T-helper 17 cell (primary cell): ENCODE measurements around the gene ERCC6. TPM values are rescaled to one million over a fixed set of nuclear protein-coding genes. Genes with fewer than 3 reads are reported as not detected.

Source experiments
- ATAC-seq: fragments of 150-1000 bp; cut with Tn5 transposase; 2 replicates; pipeline ENCODE4 v1.10.0; 2021; ENCODE audit warnings: mild to moderate bottlenecking, moderate library complexity
- DNase-seq, 3 donors: peaks; one replicate each; pipeline versions ENCODE4 v3.0.0 to v3.0.0-alpha.2; 2020 to 2021
- H3K9me3 ChIP-seq: one replicate; pipeline ENCODE4 v1.7.0; 2013; ENCODE audit warnings: low read length, mild to moderate bottlenecking; ENCODE audit not compliant: control insufficient read depth, poor library complexity, severe bottlenecking
- H3K27ac Mint-ChIP-seq: one replicate; pipeline ENCODE4 v1.8.0; 2022; ENCODE audit warnings: mild to moderate bottlenecking, moderate library complexity, mixed read lengths
- H3K27me3 Mint-ChIP-seq: one replicate; pipeline ENCODE4 v1.8.0; 2022; ENCODE audit warnings: mixed read lengths
- H3K36me3 Mint-ChIP-seq: one replicate; pipeline ENCODE4 v1.8.0; 2022; ENCODE audit warnings: low read depth, mixed read lengths
- H3K4me1 Mint-ChIP-seq: one replicate; pipeline ENCODE4 v1.8.0; 2022; ENCODE audit warnings: mild to moderate bottlenecking, mixed read lengths
- H3K4me3 Mint-ChIP-seq: one replicate; pipeline ENCODE4 v1.8.0; 2022; ENCODE audit warnings: mild to moderate bottlenecking, moderate library complexity, mixed read lengths
- total RNA-seq, 4 donors: library from RNA in 2 of 4; stranded (reverse) in 2 of 4; gene quantifications; one replicate each; pipeline ENCODE4 v1.2.3 and lab custom pipeline; 2022 to 2026

The ERCC6 gene
- total RNA-seq, 2 donors from 2014 or later: 29.2 to 38.5 TPM

DNA sequence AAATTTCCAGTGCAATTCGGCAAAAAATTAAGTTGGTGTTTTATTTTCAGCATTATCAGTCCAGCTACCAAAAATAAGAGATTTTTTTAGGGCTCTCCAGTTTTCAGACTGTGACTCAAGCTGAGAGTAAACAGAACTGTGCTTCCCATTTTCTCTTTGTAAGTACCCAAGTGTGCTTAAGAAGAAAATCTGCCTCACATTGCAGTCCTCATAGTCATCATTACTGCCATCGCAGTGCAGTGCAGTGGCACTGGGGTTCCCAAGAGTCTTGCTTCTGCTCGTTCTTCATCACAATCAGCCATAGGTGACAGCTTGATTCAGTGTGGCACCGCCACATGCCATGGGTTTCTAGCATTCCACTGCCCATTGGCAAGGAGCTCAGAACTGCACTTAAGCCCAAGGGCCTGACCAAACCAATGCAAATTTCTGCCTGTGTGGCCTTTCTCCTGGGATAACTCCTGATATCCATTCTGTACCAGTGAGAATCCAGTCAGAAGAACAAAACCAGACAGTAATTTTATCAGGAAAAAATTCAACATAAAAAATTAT, 25.6 kb upstream of the ERCC6 start:
- ATAC-seq (no peak), DNase-seq (no peak)
- Mint-ChIP-seq H3K4me1 (no peaks in the 10 kb centered on the region), H3K36me3 (no peaks in the 10 kb centered on the region), H3K27ac (no peak overlapping the region), H3K4me3 (no peak overlapping the region), H3K27me3 (peaks cover 38% of the 10 kb centered on the region)
- H3K9me3 ChIP-seq: no peaks in the 10 kb centered on the region

DNA sequence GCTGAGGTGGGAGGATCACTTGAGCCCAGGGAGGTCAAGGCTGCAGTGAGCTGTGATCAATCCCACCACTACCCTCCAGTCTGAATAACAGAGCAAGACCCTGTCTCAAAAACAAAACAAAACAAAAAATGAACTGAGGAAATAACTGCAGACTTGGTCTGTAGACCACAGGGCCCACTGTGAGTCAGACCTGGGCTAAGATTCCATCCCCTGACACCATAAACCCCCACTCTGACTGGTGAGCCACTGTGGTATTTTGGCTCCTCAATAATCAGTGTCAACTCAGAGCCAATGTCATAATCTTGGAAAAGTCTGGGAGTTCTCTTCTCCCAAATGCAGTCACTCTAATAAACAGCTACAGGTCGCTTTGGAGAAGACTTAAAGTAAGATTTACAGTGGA, 24.0 kb upstream of the ERCC6 start:
- Mint-ChIP-seq H3K27ac (no peak overlapping the region), H3K4me3 (no peak overlapping the region), H3K4me1 (no peaks in the 10 kb centered on the region), H3K36me3 (peaks cover 3% of the 10 kb centered on the region), H3K27me3 (peaks cover 42% of the 10 kb centered on the region)
- DNase-seq: no peak
- H3K9me3 ChIP-seq: no peaks in the 10 kb centered on the region
- ATAC-seq: no peak

DNA sequence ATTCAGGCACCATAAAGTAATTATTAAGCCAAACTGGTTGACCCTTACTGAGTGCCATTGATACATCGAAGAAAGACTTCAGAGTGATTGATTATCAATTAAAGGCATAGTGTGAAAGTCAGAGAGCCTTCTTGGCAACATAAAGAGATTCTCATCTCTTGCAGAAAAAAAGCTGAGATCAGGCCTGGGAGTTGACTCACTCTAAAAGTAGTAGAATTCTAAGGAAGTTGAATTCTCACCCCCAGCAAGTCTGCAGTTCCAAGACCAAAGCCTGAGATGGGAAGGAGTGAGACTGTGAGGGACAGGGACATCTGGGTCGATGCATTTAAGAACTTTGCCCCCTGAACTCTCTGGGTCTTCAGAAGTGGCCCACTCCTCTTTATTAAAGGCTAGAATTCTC, 21.6 kb upstream of the ERCC6 start:
- H3K36me3 Mint-ChIP-seq: peaks cover 3% of the 10 kb centered on the region
- DNase-seq: no peak
- ATAC-seq: no peak
- H3K27ac Mint-ChIP-seq: no peak overlapping the region
- H3K4me3 Mint-ChIP-seq: no peak overlapping the region
- H3K9me3 ChIP-seq: no peaks in the 10 kb centered on the region
- peaks cover 38% of the 10 kb centered on the region for H3K27me3 Mint-ChIP-seq
- no peaks in the 10 kb centered on the region for H3K4me1 Mint-ChIP-seq

DNA sequence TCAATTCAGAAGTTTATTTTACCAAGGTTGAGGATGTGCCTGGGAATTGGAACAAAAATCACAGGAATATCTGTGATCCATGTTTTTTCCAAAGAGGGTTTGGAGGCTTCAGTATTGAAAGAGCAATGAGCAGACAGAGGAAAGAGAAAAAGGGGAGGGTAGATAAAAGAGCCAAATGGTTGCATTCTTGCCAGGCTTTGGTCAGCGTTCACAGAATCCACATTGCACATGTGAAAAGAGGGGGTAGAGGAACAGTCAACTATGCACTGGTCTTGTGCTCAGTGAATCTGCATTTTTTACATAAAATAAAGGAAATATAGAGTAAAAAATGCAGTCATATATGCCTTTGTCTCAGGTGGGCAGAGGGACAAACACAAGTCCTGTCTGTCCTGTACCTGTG, 20.6 kb upstream of the ERCC6 start:
- Mint-ChIP-seq H3K27me3 (peaks cover 38% of the 10 kb centered on the region), H3K4me3 (no peak overlapping the region), H3K36me3 (peaks cover 3% of the 10 kb centered on the region), H3K27ac (no peak overlapping the region), H3K4me1 (no peaks in the 10 kb centered on the region)
- ATAC-seq: no peak
- H3K9me3 ChIP-seq: no peaks in the 10 kb centered on the region
- no peak for DNase-seq

DNA sequence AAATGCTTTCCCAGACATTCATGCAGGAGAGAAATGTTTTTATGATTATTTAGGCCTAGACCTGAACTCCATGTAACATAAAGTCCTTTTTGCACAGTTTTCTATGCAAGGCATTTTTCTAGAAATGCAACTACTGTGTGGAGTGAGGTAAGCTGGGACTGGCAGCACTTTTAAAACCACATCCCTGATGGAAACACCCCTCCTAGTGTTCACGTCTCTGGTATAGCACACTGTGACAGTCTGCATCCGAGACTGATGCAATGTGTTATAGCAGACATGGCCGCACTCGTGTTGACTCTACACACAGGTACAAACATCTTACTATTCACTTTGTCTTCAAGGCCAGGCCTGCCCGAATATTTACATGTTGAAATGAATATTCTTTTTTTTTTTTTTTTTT, 19.3 kb upstream of the ERCC6 start:
- ATAC-seq: no peak
- H3K4me1 Mint-ChIP-seq: no peaks in the 10 kb centered on the region
- DNase-seq: no peak

DNA sequence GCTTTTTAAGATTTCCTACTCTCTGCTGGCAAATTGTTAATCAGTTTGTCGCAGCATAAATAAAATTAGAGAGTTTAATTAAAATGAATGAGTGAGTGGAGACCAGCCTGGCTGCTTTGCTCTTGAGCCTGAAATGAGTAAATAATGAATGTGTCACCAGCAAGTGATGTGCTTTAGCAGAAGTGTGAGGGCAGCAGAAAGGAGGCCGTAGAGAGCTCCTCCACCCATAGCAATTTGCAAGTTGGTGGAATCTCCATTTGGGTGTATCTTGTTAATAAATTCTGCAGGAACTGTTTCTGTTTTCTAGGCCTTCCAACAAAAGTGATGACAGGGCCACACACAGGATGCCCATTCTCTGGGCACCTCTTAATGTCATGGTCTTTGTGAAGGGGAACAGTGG, 18.8 kb upstream of the ERCC6 start:
- Mint-ChIP-seq H3K4me1 (no peaks in the 10 kb centered on the region), H3K27ac (no peak overlapping the region), H3K4me3 (no peak overlapping the region), H3K36me3 (peaks cover 3% of the 10 kb centered on the region), H3K27me3 (peaks cover 37% of the 10 kb centered on the region)
- H3K9me3 ChIP-seq: no peaks in the 10 kb centered on the region
- no peak for ATAC-seq
- no peak for DNase-seq

More for the DNA sequence above, 19.3 kb upstream of the ERCC6 start:
- no peak overlapping the region for H3K4me3 Mint-ChIP-seq
- peaks cover 31% of the 10 kb centered on the region for H3K27me3 Mint-ChIP-seq
- H3K27ac Mint-ChIP-seq: no peak overlapping the region
- peaks cover 3% of the 10 kb centered on the region for H3K36me3 Mint-ChIP-seq
- H3K9me3 ChIP-seq: no peaks in the 10 kb centered on the region

DNA sequence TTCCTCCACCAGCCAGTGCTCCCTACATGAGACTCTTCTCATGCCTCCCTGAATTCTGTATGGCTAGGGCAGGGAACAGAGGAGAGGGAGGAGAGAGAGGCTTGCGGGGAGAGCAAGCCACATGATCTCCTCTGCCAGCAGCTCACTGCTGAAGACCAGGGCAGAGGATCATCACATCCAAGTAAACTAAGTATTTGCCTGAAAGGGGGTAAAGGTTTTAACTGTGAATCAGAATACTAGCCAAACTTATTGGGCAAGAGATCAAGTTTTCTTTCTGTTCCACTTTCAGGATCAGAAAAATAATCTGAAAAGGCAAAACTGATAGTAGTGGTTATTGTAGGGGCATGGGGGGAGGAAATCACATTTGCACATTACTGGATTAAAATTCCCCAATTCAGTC, 17.8 kb upstream of the ERCC6 start:
- H3K4me3 Mint-ChIP-seq: no peak overlapping the region
- no peaks in the 10 kb centered on the region for H3K9me3 ChIP-seq
- no peak for ATAC-seq
- H3K27me3 Mint-ChIP-seq: peaks cover 42% of the 10 kb centered on the region
- DNase-seq: no peak
- H3K4me1 Mint-ChIP-seq: no peaks in the 10 kb centered on the region
- peaks cover 3% of the 10 kb centered on the region for H3K36me3 Mint-ChIP-seq
- H3K27ac Mint-ChIP-seq: no peak overlapping the region

DNA sequence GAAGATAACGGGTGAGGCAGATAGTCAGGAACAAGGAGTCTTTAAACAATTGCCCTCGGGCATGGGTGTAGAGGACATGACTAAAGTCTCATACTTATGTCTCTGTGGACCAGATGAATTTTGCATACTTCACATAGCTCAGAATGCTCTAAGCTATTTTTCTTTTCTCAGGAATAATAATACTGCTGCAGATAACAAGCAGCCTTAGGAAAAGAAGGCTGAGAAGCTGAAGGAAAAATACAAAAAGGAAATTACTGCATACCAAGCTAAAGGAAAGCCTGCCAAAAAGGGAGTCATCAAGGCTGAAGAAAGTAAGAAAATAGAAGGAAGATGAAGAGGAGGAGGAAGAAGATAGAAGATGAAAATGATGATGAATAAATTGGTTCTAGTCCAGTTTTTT, 13.4 kb upstream of the ERCC6 start:
- no peaks in the 10 kb centered on the region for H3K36me3 Mint-ChIP-seq
- DNase-seq (no peak), ATAC-seq (no peak)
- H3K9me3 ChIP-seq: no peaks in the 10 kb centered on the region
- H3K27ac Mint-ChIP-seq: no peak overlapping the region
- H3K27me3 Mint-ChIP-seq: peaks cover 26% of the 10 kb centered on the region
- H3K4me1 Mint-ChIP-seq: no peaks in the 10 kb centered on the region
- H3K4me3 Mint-ChIP-seq: no peak overlapping the region

DNA sequence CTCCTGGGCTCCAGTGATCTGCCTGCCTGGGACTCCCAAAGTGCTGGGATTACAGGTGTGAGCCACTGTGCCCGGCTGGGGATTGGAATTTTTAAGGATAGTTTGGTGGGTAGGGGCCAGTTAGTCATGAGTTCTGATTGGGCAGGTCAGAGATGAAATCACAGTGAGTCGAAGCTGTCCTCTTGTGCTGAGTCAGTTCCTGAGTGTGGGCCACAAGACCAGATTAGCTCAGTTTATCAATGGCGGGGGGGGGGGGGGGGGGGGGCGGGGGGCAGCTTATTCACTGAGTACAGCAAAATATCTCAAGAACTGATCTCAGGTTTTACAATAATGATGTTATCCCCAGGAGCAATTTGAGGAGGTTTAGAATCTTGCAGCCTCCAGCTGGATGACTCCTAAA, 11.6 kb upstream of the ERCC6 start:
- DNase-seq: no peak
- no peaks in the 10 kb centered on the region for H3K36me3 Mint-ChIP-seq
- ATAC-seq: no peak
- H3K9me3 ChIP-seq: no peaks in the 10 kb centered on the region
- no peaks in the 10 kb centered on the region for H3K4me1 Mint-ChIP-seq
- no peak overlapping the region for H3K27ac Mint-ChIP-seq
- no peak overlapping the region for H3K4me3 Mint-ChIP-seq
- peaks cover 26% of the 10 kb centered on the region for H3K27me3 Mint-ChIP-seq

DNA sequence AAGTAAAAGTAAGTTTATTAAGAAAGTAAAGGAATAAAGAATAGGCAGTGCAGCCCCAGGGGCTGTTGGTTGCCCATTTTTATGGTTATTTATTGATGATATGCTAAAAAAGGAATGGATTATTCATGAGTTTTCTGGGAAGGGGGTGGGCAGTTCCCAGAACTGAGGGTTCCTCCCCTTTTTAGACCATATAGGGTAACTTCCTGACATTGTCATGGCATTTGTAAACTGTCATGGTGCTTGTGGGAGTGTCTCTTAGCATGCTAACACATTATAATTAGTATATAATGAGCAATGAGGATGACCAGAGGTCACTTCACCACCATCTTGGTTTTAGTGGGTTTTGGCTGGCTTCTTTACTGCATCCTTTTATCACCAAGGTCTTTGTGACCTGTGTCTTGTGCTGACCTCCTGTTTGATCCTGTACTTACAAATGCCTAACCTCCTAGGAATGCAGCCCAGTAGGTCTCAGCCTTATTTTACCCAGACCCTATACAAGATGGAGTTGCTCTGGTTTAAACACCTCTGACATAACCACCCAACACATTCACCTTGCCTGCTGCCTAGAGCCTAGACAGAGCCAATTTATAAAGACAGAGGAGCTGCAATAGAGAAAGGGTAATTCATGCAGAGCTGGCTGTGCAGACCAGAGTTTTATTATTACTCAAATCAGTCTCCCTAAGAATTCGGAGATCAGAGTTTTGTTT, 10.9 kb upstream of the ERCC6 start:
- DNase-seq: no peak
- no peaks in the 10 kb centered on the region for H3K9me3 ChIP-seq
- no peak for ATAC-seq
- Mint-ChIP-seq H3K27me3 (peaks cover 26% of the 10 kb centered on the region), H3K36me3 (no peaks in the 10 kb centered on the region), H3K27ac (no peak overlapping the region), H3K4me1 (no peaks in the 10 kb centered on the region), H3K4me3 (no peak overlapping the region)

DNA sequence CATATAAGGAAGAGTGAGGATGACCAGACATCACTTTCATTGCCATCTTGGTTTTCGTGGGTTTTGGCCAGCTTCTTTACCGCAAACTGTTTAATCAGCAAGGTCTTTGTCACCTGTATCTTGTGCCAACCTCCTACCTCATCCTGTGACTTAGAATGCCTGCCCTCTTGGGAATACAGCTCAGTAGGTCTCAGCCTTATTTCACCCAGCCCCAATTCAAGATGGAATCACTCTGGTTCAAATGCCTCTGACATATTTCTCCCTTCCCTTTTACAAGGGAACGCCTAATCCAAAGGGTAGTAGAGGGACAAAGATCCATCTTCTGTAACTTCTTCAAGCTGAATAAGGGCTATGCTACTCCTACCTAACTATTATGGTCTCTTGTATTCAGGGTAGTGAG, 4.7 kb upstream of the ERCC6 start:
- Mint-ChIP-seq H3K27ac (no peak overlapping the region), H3K27me3 (peaks cover 27% of the 10 kb centered on the region), H3K36me3 (peaks cover 3% of the 10 kb centered on the region), H3K4me3 (no peak overlapping the region), H3K4me1 (peaks cover 10% of the 10 kb centered on the region)
- ATAC-seq (no peak), DNase-seq (no peak)
- H3K9me3 ChIP-seq: no peaks in the 10 kb centered on the region

DNA sequence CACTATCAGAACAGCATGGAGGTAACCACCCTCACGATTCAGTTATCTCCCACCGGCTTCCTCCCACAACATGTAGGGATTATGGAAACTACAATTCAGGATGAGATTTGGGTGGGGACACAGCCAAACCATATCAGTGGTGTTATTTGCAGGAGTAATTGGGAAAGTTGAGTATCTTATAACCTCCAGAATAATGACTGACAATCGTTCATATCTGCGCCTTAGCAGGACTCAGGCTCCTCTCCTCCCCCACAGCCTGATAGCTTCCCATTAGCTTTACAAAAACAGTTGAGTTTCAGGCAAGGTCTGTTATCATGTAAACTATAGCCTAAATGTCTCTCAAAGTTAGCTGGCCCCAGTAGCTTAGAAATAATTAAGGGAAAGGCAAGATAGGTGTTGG, 3.4 kb upstream of the ERCC6 start:
- Mint-ChIP-seq H3K27ac (no peak overlapping the region), H3K36me3 (peaks cover 3% of the 10 kb centered on the region), H3K4me1 (peaks cover 16% of the 10 kb centered on the region), H3K27me3 (peaks cover 27% of the 10 kb centered on the region), H3K4me3 (no peak overlapping the region)
- no peaks in the 10 kb centered on the region for H3K9me3 ChIP-seq
- ATAC-seq (no peak), DNase-seq (no peak)

DNA sequence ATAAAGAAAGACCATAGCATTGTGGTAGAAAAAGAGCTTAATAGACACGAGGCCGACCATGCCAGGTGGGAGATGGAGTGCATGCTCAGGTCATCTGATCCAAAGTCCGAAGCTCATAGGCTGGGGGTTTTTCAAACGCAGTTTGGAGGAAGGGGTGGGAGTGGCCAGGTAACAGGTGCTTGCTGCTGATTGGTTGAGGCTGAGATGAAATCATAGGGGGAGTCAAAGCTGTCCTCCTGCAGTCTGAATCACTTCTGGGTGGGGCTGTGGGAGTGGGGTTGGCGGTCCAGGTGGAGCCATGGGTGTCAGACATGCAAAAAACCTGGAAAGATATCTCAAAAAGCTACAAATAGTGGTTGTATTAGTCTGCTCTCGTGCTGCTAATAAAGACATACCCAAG, 2.8 kb upstream of the ERCC6 start:
- H3K4me3 Mint-ChIP-seq: no peak overlapping the region
- no peaks in the 10 kb centered on the region for H3K9me3 ChIP-seq
- peaks cover 17% of the 10 kb centered on the region for H3K4me1 Mint-ChIP-seq
- ATAC-seq (no peak), DNase-seq (no peak)
- peaks cover 3% of the 10 kb centered on the region for H3K36me3 Mint-ChIP-seq
- H3K27ac Mint-ChIP-seq: no peak overlapping the region
- peaks cover 27% of the 10 kb centered on the region for H3K27me3 Mint-ChIP-seq

DNA sequence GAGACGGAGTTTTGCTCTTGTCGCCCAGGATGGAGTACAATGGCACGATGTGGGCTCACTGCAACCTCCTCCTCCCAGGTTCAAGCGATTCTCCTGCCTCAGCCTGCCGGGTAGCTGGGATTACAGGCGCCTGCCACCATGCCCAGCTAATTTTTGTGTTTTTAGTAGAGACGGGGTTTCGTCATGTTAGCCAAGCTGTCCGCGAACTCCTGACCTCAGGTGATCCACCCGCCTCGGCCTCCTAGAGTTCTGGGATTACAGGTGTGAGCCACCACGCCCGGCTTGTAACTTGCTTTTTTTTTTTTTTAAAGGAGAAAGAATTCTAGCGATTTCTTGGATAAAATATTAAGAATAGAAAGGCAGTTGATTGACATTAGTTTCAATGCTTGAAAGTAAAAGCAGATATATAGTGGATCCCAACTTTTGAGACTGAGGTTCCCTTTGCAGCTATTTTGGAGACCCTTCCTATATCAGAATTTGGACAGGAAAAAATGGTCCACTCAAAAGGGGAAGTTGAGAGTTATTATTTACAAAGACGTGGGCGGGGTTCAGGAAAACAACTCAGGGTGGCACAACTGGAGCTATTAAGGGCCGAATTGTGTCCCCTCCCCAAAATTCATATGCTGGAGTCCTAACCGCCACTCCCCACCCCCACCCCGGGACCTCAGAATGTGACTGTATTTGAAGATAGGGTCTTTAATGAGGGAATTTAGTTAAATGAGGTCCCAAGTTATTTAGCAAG, 1.3 kb upstream of the ERCC6 start:
- H3K9me3 ChIP-seq: no peaks in the 10 kb centered on the region
- H3K36me3 Mint-ChIP-seq: peaks cover 9% of the 10 kb centered on the region
- H3K4me1 Mint-ChIP-seq: peaks cover 27% of the 10 kb centered on the region
- ATAC-seq (no peak), DNase-seq (no peak)
- H3K27ac Mint-ChIP-seq: peak overlapping the region; percentile 93
- H3K27me3 Mint-ChIP-seq: peaks cover 27% of the 10 kb centered on the region
- H3K4me3 Mint-ChIP-seq: peak overlapping the region; percentile 95
